GM12878 (cell line): ENCODE results near the gene ZIC2. TPM values are rescaled to one million over a fixed set of nuclear protein-coding genes. Genes with fewer than 3 reads are reported as not detected.

ENCODE experiments used
- ATAC-seq: fragments of 200-7000 bp; cut with Tn5 transposase; 3 replicates; pipeline ENCODE4 v1.9.1; 2020; ENCODE audit warnings: mild to moderate bottlenecking, moderate library complexity
- BruUV-seq: library from RNA; stranded (reverse); fragments of 400-500 nt; replicated peaks from 2 replicates; lab custom pipeline; 2021; lab: Mats Ljungman, UMichigan
- CTCF ChIA-PET: fragments of 300-600 bp; sonication (Branson Sonifier 250); formaldehyde crosslinking; extraction: SDS; loops from one replicate; lab custom pipeline; 2021; ENCODE audit warnings: inconsistent platforms; lab: Yijun Ruan, JAX
- POLR2A ChIA-PET: fragments of 350-600 bp; formaldehyde crosslinking; extraction: SDS; loops from one replicate; lab custom pipeline; 2021; ENCODE audit warnings: inconsistent platforms; lab: Charles Lee
- RAD21 ChIA-PET: fragments of 300-600 bp; sonication (Branson Sonifier 250); formaldehyde crosslinking; loops from one replicate; lab custom pipeline; 2023; ENCODE audit warnings: antibody characterized with exemption; ENCODE audit not compliant: unreplicated experiment; lab: Charles Lee
- SMC1A ChIA-PET: fragments of 300-600 bp; sonication (Branson Sonifier 250); formaldehyde crosslinking; loops from one replicate; lab custom pipeline; 2023; ENCODE audit not compliant: unreplicated experiment, uncharacterized antibody; lab: Charles Lee
- DNase-seq: peaks from one replicate; pipeline ENCODE4 v3.0.0-alpha.2; 2011; ENCODE audit warnings: low read depth, low spot score
- FAIRE-seq: peaks from 3 replicates; lab custom pipeline; 2011; peaks lifted over from hg19 to GRCh38; lab: Jason Lieb, UNC
- H2AFZ ChIP-seq: 2 replicates; pipeline ENCODE4 v1.6.0; 2011; ENCODE audit warnings: low read depth, low read length, control low read depth; ENCODE audit not compliant: control insufficient read depth
- H3K27ac ChIP-seq: 2 replicates; pipeline ENCODE4 v1.5.1; 2011; ENCODE audit warnings: control low read depth; ENCODE audit not compliant: control insufficient read depth, insufficient read depth
- H3K27me3 ChIP-seq, 2 experiments: replicated peaks in 1 of 2; 2 replicates each; pipeline versions ENCODE4 v1.6.0 to v1.6.1; 2011; ENCODE audit warnings: low read length in 1 of 2; ENCODE audit not compliant: control insufficient read depth in 2 of 2, insufficient read depth in 2 of 2
- H3K36me3 ChIP-seq, 2 experiments: 2 replicates each; pipeline ENCODE4 v1.5.1; 2011; ENCODE audit warnings: low read length in 1 of 2; ENCODE audit not compliant: control insufficient read depth in 2 of 2, insufficient read depth in 2 of 2
- H3K4me1 ChIP-seq: 2 replicates; pipeline ENCODE4 v1.6.1; 2011; ENCODE audit warnings: mild to moderate bottlenecking, low read length, moderate library complexity, mixed read lengths; ENCODE audit not compliant: control insufficient read depth, insufficient read depth
- H3K4me2 ChIP-seq: 2 replicates; pipeline ENCODE4 v1.6.0; 2011; ENCODE audit warnings: control low read depth; ENCODE audit not compliant: control insufficient read depth, insufficient read depth
- H3K4me3 ChIP-seq: fragments of 200-600 bp; sonication (generic); 2 replicates; pipeline ENCODE4 v1.5.1; 2016
- H3K79me2 ChIP-seq: 2 replicates; pipeline ENCODE4 v1.6.0; 2011; ENCODE audit warnings: low read length; ENCODE audit not compliant: control insufficient read depth, insufficient read depth
- H3K9ac ChIP-seq: 2 replicates; pipeline ENCODE4 v1.8.0; 2011; ENCODE audit warnings: low read length, control low read depth, mixed read lengths; ENCODE audit not compliant: control insufficient read depth, insufficient read depth
- H3K9me3 ChIP-seq: replicated peaks from 3 replicates; pipeline ENCODE4 v1.5.1; 2011; ENCODE audit warnings: mild to moderate bottlenecking, low read length; ENCODE audit not compliant: control insufficient read depth, insufficient read depth
- H4K20me1 ChIP-seq: 2 replicates; pipeline ENCODE4 v1.6.0; 2011; ENCODE audit not compliant: control insufficient read depth, insufficient read depth
- EZH2 ChIP-seq: IDR thresholded peaks from 2 replicates; pipeline ENCODE4 v1.6.1; 2012; ENCODE audit warnings: low read depth, mild to moderate bottlenecking, control low read depth, inconsistent platforms, low read length, borderline replicate concordance; ENCODE audit not compliant: control insufficient read depth
- HCFC1 ChIP-seq: fragments of 150-350 bp; IDR thresholded peaks from 2 replicates; pipeline ENCODE4 v1.6.1; 2014; ENCODE audit warnings: low read length
- HSF1 ChIP-seq: fragments of 150-350 bp; IDR thresholded peaks from 2 replicates; pipeline ENCODE4 v1.6.1; 2014; ENCODE audit warnings: mild to moderate bottlenecking, low read depth, low read length
- IRF3 ChIP-seq: fragments of 450-650 bp; IDR thresholded peaks from 2 replicates; pipeline ENCODE4 v1.6.1; 2014; ENCODE audit warnings: mild to moderate bottlenecking
- WGBS: methylation state at CpG from one replicate; pipeline ENCODE4 v1.1.6; 2016; ENCODE audit warnings: low lambda C conversion rate; ENCODE audit not compliant: insufficient replicate concordance, insufficient coverage; ENCODE audit errors: missing lambda C conversion rate; 5-methylcytosine and 5-hydroxymethylcytosine counted together
- in situ Hi-C: fragments of 300-500 bp; cut with MboI; formaldehyde crosslinking; loops from 9 replicates; pipeline ENCODE4 v1.14.3; 2018; ENCODE audit warnings: mixed read lengths
- intact Hi-C: fragments of 100-400 bp; cut with micrococcal nuclease; formaldehyde crosslinking; loops from one replicate; pipeline ENCODE4 v1.14.2; 2022; ENCODE audit not compliant: unreplicated experiment
- polyA plus RNA-seq, 11 experiments: library from polyadenylated mRNA; depleted of rRNA in 4 of 11; unstranded in 6 of 11; stranded (reverse) in 5 of 11; fragments of >200 nt; fragmentation: Nextera tagmentation in 4 of 11; fragmentation: Illumina TruSeq in 1 of 11; extraction: Ambion mirVana in 4 of 11; extraction: Trizol in 1 of 11; gene quantifications; 1 replicate in 1 of 11; 2 replicates in 10 of 11; pipeline versions ENCODE4 v1.2.1 to v1.2.3, GENCODE V29; 2011 to 2016; ENCODE audit warnings: inconsistent platforms in 2 of 11, missing spikeins in 2 of 11, low read depth in 1 of 11
- total RNA-seq, 4 experiments: library from RNA; depleted of rRNA in 3 of 4; stranded (reverse); fragments of >200 nt in 3 of 4; fragmentation: Illumina TruSeq in 1 of 4; extraction: Trizol in 1 of 4; gene quantifications; 2 replicates each; pipeline versions ENCODE4 v1.2.1 to v1.2.3, GENCODE V29; 2013 to 2021

ZIC2 gene
- total and polyA plus RNA-seq, 10 of the 15 experiments (the other 5 are each of a cell fraction or from before 2014, with no cell fraction given) = 0.05 TPM; not detected in 8

GRCh38 chr13:99985886-99986527 is 4.4 kb downstream of the ZIC2 start:
- intact Hi-C loops (no loop called here), in situ Hi-C loops (no loop called here)
- Histone ChIP-seq H3K27me3 (peaks cover 8 to 41% of the 10 kb centered on the region in 2 experiments), H3K9me3 (peaks cover 6% of the 10 kb centered on the region), H2AFZ (no peak overlapping the region), H4K20me1 (no peaks in the 10 kb centered on the region), H3K9ac (no peak overlapping the region), H3K79me2 (no peaks in the 10 kb centered on the region), H3K4me3 (no peak overlapping the region), H3K4me1 (no peaks in the 10 kb centered on the region), H3K36me3 (no peaks in the 10 kb centered on the region), H3K4me2 (no peak overlapping the region), H3K27ac (no peak overlapping the region)
- WGBS = 54% methylated on average over 15 of the region's 15 CpGs
- SMC1A ChIA-PET = no interaction called here
- FAIRE-seq (no peak), ATAC-seq (no peak), DNase-seq (no peak)
- no TSS peak for BruUV-seq
- CTCF ChIA-PET = no interaction called here
- RAD21 ChIA-PET = no interaction called here
- POLR2A ChIA-PET = no interaction called here
- TF ChIP-seq EZH2 (0 out of 2 replicates have a peak, but pooled peaks have one; percentile 65), IRF3 (no peak), HCFC1 (no peak), HSF1 (no peak)
